PC-3 (cell line): ENCODE data around the gene ENOX2. TPM values are rescaled to one million over a fixed set of nuclear protein-coding genes. Genes with fewer than 3 reads are reported as not detected.
A peak's percentile ranks its signal among the peaks of the same experiment; 100 is the strongest.

Experiments used
- ATAC-seq: fragments of 200-7000 bp; cut with Tn5 transposase; 2 replicates; pipeline ENCODE4 v1.9.1; 2020; ENCODE audit warnings: mild to moderate bottlenecking, moderate library complexity
- BruUV-seq: library from RNA; stranded (reverse); fragments of 400-500 nt; replicated peaks from 2 replicates; lab custom pipeline; 2021; lab: Mats Ljungman, UMichigan
- CTCF ChIA-PET: fragments of 300-600 bp; sonication (Branson Sonifier 250); formaldehyde crosslinking; loops from one replicate; lab custom pipeline; 2022; ENCODE audit warnings: antibody characterized with exemption; lab: Charles Lee
- POLR2A ChIA-PET: fragments of 300-600 bp; sonication (Branson Sonifier 250); formaldehyde crosslinking; loops from one replicate; lab custom pipeline; 2022; ENCODE audit warnings: antibody characterized with exemption; ENCODE audit not compliant: unreplicated experiment; lab: Charles Lee
- DNase-seq: peaks from one replicate; pipeline ENCODE4 v3.0.0-alpha.2; 2015
- H2AFZ ChIP-seq: fragments of 300-600 bp; sonication (generic); 2 replicates; pipeline ENCODE4 v1.6.0; 2016; ENCODE audit warnings: antibody characterized with exemption, low read length
- H3F3A ChIP-seq: fragments of 300-600 bp; sonication (generic); one replicate; pipeline ENCODE4 v1.6.0; 2017; ENCODE audit warnings: antibody characterized with exemption, low read length, control low read depth, mild to moderate bottlenecking; ENCODE audit not compliant: unreplicated experiment
- H3K27ac ChIP-seq: fragments of 300-600 bp; sonication (generic); 2 replicates; pipeline ENCODE4 v1.5.1; 2016; ENCODE audit warnings: mild to moderate bottlenecking, low read length
- H3K27me3 ChIP-seq: fragments of 300-600 bp; sonication (generic); 2 replicates; pipeline ENCODE4 v1.6.1; 2016; ENCODE audit warnings: low read length, mixed read lengths
- H3K36me3 ChIP-seq: fragments of 300-600 bp; sonication (generic); 2 replicates; pipeline ENCODE4 v1.6.1; 2016; ENCODE audit warnings: low read depth, mixed run types, low read length, mixed read lengths
- H3K4me1 ChIP-seq: fragments of 300-600 bp; sonication (generic); 2 replicates; pipeline ENCODE4 v1.5.1; 2016; ENCODE audit warnings: low read length; ENCODE audit not compliant: insufficient read depth
- H3K4me2 ChIP-seq: fragments of 300-600 bp; sonication (generic); 2 replicates; pipeline ENCODE4 v1.6.0; 2016; ENCODE audit warnings: low read length
- H3K4me3 ChIP-seq: fragments of 300-600 bp; sonication (generic); 2 replicates; pipeline ENCODE4 v1.5.1; 2016; ENCODE audit warnings: mild to moderate bottlenecking, low read length, mixed read lengths
- H3K79me2 ChIP-seq: fragments of 300-600 bp; sonication (generic); 2 replicates; pipeline ENCODE4 v1.6.1; 2017; ENCODE audit warnings: low read length, mixed read lengths
- H3K9ac ChIP-seq: fragments of 300-600 bp; sonication (generic); 2 replicates; pipeline ENCODE4 v1.6.0; 2016; ENCODE audit warnings: mild to moderate bottlenecking, low read length
- H3K9me2 ChIP-seq: fragments of 300-600 bp; sonication (generic); replicated peaks from 2 replicates; pipeline ENCODE4 v1.6.1; 2016; ENCODE audit warnings: mixed run types, low read length, mixed read lengths
- H3K9me3 ChIP-seq: fragments of 300-600 bp; sonication (generic); 2 replicates; pipeline ENCODE4 v1.6.1; 2016; ENCODE audit warnings: low read length, mixed read lengths
- H4K20me1 ChIP-seq: fragments of 300-600 bp; sonication (generic); 2 replicates; pipeline ENCODE4 v1.6.1; 2016; ENCODE audit warnings: low read length, mixed read lengths
- EZH2 ChIP-seq: fragments of 300-600 bp; sonication (generic); IDR thresholded peaks from one replicate; pipeline ENCODE4 v1.6.1; 2017; ENCODE audit warnings: antibody characterized with exemption, mild to moderate bottlenecking, low read length; ENCODE audit not compliant: unreplicated experiment
- intact Hi-C: fragments of 100-400 bp; cut with micrococcal nuclease; formaldehyde crosslinking; loops from 2 replicates; pipeline ENCODE4 v1.9.0; 2023
- total RNA-seq: library from RNA; depleted of rRNA; stranded (reverse); fragments of >200 nt; gene quantifications from 2 replicates; pipeline ENCODE4 v1.2.3, GENCODE V29; 2014; rRNA removed
- TF ChIP-seq, protein P1 (sequence below): fragments of 300-600 bp; sonication (generic); conservative IDR thresholded peaks from 2 replicates; pipeline ENCODE4 v1.5.1; 2017; ENCODE audit warnings: antibody characterized with exemption, low read depth, mild to moderate bottlenecking, low read length

The ENOX2 gene
- total RNA-seq, 1 experiment from 2014 or later: 11.8 TPM

DNA sequence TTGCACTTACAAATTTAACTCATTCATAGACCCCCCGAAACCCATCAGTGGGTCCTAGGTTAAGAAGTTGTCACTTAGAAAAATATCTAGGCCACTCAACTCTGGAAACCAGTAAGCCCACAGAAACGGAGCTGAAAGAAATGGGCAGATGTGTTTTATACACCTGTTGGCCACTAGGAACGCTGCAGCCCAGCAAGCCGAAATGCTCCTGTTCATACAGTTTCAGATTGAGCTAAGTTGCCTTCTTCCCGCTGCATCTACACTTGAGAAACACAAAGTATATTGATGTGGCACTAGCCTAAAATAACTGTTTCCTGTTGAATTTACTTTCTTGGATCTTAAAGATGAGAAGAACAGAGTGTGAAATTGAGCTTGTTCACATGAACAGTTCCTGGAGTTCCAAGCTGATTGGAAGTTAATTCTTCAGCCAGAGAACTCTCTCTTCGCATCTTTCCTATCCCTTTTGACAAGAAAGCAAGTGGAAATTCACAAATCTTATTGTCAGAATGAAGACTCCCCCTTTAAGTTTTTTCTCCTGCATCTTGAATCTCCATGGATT lies 327.1 kb downstream of the ENOX2 start:
- TF ChIP-seq, protein P1, sequence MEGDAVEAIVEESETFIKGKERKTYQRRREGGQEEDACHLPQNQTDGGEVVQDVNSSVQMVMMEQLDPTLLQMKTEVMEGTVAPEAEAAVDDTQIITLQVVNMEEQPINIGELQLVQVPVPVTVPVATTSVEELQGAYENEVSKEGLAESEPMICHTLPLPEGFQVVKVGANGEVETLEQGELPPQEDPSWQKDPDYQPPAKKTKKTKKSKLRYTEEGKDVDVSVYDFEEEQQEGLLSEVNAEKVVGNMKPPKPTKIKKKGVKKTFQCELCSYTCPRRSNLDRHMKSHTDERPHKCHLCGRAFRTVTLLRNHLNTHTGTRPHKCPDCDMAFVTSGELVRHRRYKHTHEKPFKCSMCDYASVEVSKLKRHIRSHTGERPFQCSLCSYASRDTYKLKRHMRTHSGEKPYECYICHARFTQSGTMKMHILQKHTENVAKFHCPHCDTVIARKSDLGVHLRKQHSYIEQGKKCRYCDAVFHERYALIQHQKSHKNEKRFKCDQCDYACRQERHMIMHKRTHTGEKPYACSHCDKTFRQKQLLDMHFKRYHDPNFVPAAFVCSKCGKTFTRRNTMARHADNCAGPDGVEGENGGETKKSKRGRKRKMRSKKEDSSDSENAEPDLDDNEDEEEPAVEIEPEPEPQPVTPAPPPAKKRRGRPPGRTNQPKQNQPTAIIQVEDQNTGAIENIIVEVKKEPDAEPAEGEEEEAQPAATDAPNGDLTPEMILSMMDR: peak; percentile 82
- TF ChIP-seq EZH2: no peak
- CTCF ChIA-PET: interaction anchor here (0.6 to 1.8 kb wide), 7 partner anchors 36 to 340 kb away, joined by 3 to 17 read pairs (median 6); no protein-coding TSS in a partner anchor
- Histone ChIP-seq H4K20me1 (no peaks in the 10 kb centered on the region), H3K4me3 (no peak overlapping the region), H3K79me2 (no peaks in the 10 kb centered on the region), H3F3A (no peaks in the 10 kb centered on the region), H3K27ac (no peak overlapping the region), H3K4me1 (peaks cover 12% of the 10 kb centered on the region), H3K36me3 (no peaks in the 10 kb centered on the region), H2AFZ (peak overlapping the region; percentile 63; the same call in 1 of the 2 replicates), H3K4me2 (no peak overlapping the region), H3K9ac (no peak overlapping the region), H3K9me3 (no peaks in the 10 kb centered on the region), H3K27me3 (no peaks in the 10 kb centered on the region), H3K9me2 (no peaks in the 10 kb centered on the region)
- intact Hi-C loops: loop anchor here (1.0 to 5.0 kb wide), 3 partner anchors 184 to 341 kb away; partner anchors contain the start of gene ENOX2
- POLR2A ChIA-PET: no interaction called here
- ATAC-seq (peak; percentile 66), DNase-seq (peak; percentile 56)
- BruUV-seq: no TSS peak

Other genes starting within 250 kb of the ENOX2 start
- not detected in 2 replicates for gene ARHGAP36, start 155.1 kb upstream of the ENOX2 start, total RNA-seq